Measurements from ENCODE around the gene NUP93. TPM values are rescaled to one million over a fixed set of nuclear protein-coding genes. Genes with fewer than 3 reads are reported as not detected.

NUP93 gene
- polyA plus RNA-seq, 1 donor (not counting 4 experiments of a cell fraction or from before 2014, with no cell fraction given): 74.1 TPM

DNA sequence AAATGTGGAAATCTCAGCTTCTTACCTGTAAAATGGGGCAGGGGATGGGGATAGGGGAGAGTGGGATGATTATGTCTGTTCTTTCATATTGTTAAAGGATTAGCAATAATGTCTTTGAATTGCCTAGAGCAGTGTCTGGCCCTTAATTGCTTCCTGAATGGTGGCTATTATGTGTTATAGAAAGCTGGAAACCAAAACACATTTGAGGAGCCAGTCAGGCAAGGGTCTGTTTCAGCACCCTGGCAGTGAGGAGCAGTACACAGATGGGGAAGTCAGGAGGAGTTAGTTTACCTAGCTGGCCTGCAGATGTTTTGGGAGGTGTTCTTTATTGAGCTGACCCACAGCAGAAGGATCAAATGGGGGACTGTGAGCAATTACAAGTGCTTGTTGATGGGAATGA, 63.0 kb downstream of the NUP93 start:
- H2AFZ ChIP-seq (ENCODE audit: control insufficient read depth, low read length): no peak overlapping the region
- FAIRE-seq (no peak), DNase-seq (ENCODE audit: low read depth, low spot score) (no peak)
- no peaks in the 10 kb centered on the region for H3K9me1 ChIP-seq (ENCODE audit: control insufficient read depth, extremely low read depth, insufficient read depth, low read length)
- no peaks in the 10 kb centered on the region for H3K27me3 ChIP-seq (ENCODE audit: control insufficient read depth, extremely low read depth, insufficient read depth, low read length)
- no peak overlapping the region for H3K9ac ChIP-seq (ENCODE audit: control insufficient read depth, extremely low read depth, insufficient read depth, low read length)
- H3K36me3 ChIP-seq (ENCODE audit: control insufficient read depth in 2 of 2, extremely low read depth in 1 of 2, insufficient read depth in 2 of 2, low read length in 2 of 2): no peaks in the 10 kb centered on the region
- H3K79me2 ChIP-seq (ENCODE audit: control insufficient read depth, insufficient read depth, low read length): peaks cover 15% of the 10 kb centered on the region
- H3K4me3 ChIP-seq (ENCODE audit: control insufficient read depth in 2 of 3, extremely low read depth in 1 of 3, insufficient read depth in 2 of 3, low read depth in 1 of 3, low read length in 3 of 3): no peak overlapping the region
- no peak for TF ChIP-seq EZH2 (IDR thresholded peaks at IDR 0.05; ENCODE audit: low read length)
- TF ChIP-seq, protein P1, sequence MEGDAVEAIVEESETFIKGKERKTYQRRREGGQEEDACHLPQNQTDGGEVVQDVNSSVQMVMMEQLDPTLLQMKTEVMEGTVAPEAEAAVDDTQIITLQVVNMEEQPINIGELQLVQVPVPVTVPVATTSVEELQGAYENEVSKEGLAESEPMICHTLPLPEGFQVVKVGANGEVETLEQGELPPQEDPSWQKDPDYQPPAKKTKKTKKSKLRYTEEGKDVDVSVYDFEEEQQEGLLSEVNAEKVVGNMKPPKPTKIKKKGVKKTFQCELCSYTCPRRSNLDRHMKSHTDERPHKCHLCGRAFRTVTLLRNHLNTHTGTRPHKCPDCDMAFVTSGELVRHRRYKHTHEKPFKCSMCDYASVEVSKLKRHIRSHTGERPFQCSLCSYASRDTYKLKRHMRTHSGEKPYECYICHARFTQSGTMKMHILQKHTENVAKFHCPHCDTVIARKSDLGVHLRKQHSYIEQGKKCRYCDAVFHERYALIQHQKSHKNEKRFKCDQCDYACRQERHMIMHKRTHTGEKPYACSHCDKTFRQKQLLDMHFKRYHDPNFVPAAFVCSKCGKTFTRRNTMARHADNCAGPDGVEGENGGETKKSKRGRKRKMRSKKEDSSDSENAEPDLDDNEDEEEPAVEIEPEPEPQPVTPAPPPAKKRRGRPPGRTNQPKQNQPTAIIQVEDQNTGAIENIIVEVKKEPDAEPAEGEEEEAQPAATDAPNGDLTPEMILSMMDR (optimal IDR thresholded peaks at IDR 0.05 in 1 of 3, IDR thresholded peaks at IDR 0.05 in 1 of 3, conservative IDR thresholded peaks at IDR 0.05 in 1 of 3; ENCODE audit: extremely low read depth in 1 of 3, insufficient read depth in 2 of 3, low read length in 3 of 3): no peak
- no peaks in the 10 kb centered on the region for H3K4me1 ChIP-seq (ENCODE audit: control insufficient read depth, extremely low read depth, insufficient read depth, low read length)
- no peaks in the 10 kb centered on the region for H3K9me3 ChIP-seq (ENCODE audit: control insufficient read depth, low read depth, low read length)
- H4K20me1 ChIP-seq (ENCODE audit: control insufficient read depth, extremely low read depth, insufficient read depth, low read length): no peaks in the 10 kb centered on the region
- H3K4me2 ChIP-seq (ENCODE audit: control insufficient read depth, extremely low read depth, insufficient read depth, low read depth, low read length): no peak overlapping the region
- H3K27ac ChIP-seq (ENCODE audit: control insufficient read depth, insufficient read depth, low read length): no peak overlapping the region
- dilution Hi-C loops (cut with MboI; ENCODE audit: extremely low pct_ligation_motif_present, low sequenced_read_pairs): no loop called here

DNA sequence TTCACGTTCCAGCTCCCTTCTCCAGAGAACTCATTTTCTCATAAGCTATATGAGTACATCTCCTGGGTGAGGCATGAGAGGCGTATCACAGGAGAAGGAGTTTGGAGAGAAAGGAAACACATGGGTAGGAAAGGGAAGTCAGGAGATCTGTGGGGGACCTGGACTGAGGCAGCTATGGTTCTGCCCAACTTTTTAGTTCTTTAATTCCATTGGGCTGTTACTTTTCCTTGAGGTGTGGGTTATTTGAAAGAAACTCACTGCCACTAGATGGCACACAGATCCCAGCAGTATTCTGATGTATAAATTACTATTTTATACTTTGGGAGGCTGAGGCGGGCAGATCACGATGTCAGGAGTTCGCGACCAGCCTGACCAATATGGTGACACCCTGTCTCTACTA, 63.6 kb downstream of the NUP93 start:
- DNase-seq (ENCODE audit: low read depth, low spot score): no peak

More for the DNA sequence above, 63.6 kb downstream of the NUP93 start:
- Histone ChIP-seq H3K27me3 (ENCODE audit: control insufficient read depth, extremely low read depth, insufficient read depth, low read length) (no peaks in the 10 kb centered on the region), H3K4me3 (ENCODE audit: control insufficient read depth in 2 of 3, extremely low read depth in 1 of 3, insufficient read depth in 2 of 3, low read depth in 1 of 3, low read length in 3 of 3) (no peak overlapping the region), H3K9me1 (ENCODE audit: control insufficient read depth, extremely low read depth, insufficient read depth, low read length) (no peaks in the 10 kb centered on the region), H3K27ac (ENCODE audit: control insufficient read depth, insufficient read depth, low read length) (no peak overlapping the region), H2AFZ (ENCODE audit: control insufficient read depth, low read length) (no peak overlapping the region), H3K9me3 (ENCODE audit: control insufficient read depth, low read depth, low read length) (no peaks in the 10 kb centered on the region), H3K79me2 (ENCODE audit: control insufficient read depth, insufficient read depth, low read length) (peaks cover 15% of the 10 kb centered on the region), H3K9ac (ENCODE audit: control insufficient read depth, extremely low read depth, insufficient read depth, low read length) (no peak overlapping the region), H3K36me3 (ENCODE audit: control insufficient read depth in 2 of 2, extremely low read depth in 1 of 2, insufficient read depth in 2 of 2, low read length in 2 of 2) (no peaks in the 10 kb centered on the region), H4K20me1 (ENCODE audit: control insufficient read depth, extremely low read depth, insufficient read depth, low read length) (no peaks in the 10 kb centered on the region), H3K4me1 (ENCODE audit: control insufficient read depth, extremely low read depth, insufficient read depth, low read length) (no peaks in the 10 kb centered on the region), H3K4me2 (ENCODE audit: control insufficient read depth, extremely low read depth, insufficient read depth, low read depth, low read length) (no peak overlapping the region)
- no peak for FAIRE-seq
- TF ChIP-seq, protein P1 (optimal IDR thresholded peaks at IDR 0.05 in 1 of 3, IDR thresholded peaks at IDR 0.05 in 1 of 3, conservative IDR thresholded peaks at IDR 0.05 in 1 of 3; ENCODE audit: extremely low read depth in 1 of 3, insufficient read depth in 2 of 3, low read length in 3 of 3): peak; percentile 5 to 30 (median 26)
- TF ChIP-seq EZH2 (IDR thresholded peaks at IDR 0.05; ENCODE audit: low read length): no peak
- dilution Hi-C loops (cut with MboI; ENCODE audit: extremely low pct_ligation_motif_present, low sequenced_read_pairs): no loop called here

Data from keratinocyte (primary cell).